HL-60/S4 (cell line): ENCODE measurements around the gene ZBTB8A.
"Not testable (repeated sequence)": the region's sequence is repeated elsewhere in the genome, so short reads cannot be mapped to it uniquely, and the experiment has no call there.

Experiments
- in situ Hi-C: fragments of 300-500 bp; cut with MboI; formaldehyde crosslinking; loops from 2 replicates; pipeline ENCODE4 v1.14.3; 2022; ENCODE audit warnings: low sequenced_read_pairs

ZBTB8A gene

DNA sequence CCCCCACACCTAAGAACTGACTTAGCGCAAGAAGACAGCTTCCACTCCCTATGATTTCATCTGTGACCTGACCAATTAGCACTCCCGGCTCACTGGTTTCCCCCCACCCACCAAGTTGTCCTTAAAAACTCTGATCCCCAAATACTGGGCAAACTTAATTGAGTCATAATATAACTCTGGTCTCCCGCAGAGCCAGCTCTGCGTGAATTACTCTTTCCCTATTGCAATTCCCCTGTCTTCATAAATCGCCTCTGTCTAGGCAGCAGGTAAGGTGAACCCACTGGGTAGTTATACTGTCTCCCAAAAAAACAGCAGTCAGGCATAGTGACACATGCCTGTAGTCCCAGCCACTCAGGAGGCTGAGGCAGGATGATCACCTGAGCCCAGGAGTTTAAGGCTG lies 74.2 kb downstream of the ZBTB8A start:
- in situ Hi-C loops: no loop called here

DNA sequence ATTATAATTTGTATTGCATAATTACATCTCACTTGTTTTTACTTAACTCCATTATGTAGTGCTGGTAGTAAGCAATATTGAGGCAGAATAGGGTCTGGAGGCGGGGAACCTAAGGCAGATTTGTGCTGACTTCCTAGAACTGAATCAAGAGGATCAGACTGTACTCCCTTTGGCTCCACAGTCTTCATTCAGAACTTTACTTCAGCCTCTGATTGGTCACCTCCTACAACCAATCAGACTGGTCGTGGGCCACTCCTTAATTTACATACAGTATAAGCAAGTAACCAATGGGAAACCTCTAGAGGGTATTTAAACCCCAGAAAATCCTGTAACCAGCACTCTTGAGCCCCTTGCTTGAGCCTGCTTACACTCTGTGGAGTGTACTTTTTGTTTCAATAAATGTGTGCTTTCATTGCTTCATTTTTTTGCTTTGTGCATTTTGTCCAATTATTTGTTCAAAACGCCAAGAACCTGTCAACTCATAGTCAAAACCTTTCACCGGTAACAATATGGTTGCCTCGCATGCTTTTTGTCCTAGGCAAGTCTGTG lies 79.5 kb downstream of the ZBTB8A start:
- in situ Hi-C loops: no loop called here

GRCh38 chr1:32619701-32620485 lies 80.7 kb downstream of the ZBTB8A start:
- in situ Hi-C loops: no loop called here

GRCh38 chr1:32622205-32622604 lies 83.0 kb downstream of the ZBTB8A start:
- in situ Hi-C loops: no loop called here

- in situ Hi-C loops: no loop called here
Observed at GRCh38 chr1:32622806-32623681, 83.8 kb downstream of the ZBTB8A start.

DNA sequence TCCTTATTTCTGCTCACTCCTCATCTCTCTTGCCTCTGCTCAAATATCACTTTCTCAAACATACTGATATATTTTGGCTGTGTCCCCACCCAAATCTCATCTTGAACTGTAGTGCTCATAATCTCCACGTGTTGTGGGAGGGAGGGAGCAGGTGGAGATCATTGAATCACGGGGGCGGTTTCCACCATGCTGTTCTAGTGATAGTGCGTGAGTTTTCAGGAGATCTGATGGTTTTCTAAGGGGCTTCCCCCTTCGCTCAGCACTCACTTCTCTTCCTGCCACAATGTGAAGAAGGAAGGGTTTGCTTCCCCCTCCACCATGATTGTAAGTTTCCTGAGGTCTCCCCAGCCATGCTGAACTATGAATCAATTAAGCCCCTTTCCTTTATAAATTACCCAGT lies 84.5 kb downstream of the ZBTB8A start:
- in situ Hi-C loops: no loop called here

DNA sequence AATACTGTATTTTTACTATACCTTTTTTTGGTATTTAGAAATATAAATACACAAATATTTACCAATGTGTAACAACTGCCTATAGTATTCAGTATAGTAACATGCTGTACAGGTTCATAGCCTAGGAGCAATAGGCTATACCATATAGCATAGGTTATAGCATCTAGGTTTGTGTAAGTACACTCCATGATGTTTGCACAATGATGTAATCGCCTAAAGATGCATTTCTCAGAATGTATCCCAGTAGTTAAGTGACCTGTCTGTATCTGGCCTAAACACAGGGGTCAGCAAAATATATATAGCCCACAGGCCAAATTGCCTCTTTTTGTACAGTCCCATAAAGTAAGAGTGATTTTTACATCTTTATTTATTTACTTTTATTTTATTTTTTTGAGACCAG lies 86.9 kb downstream of the ZBTB8A start:
- in situ Hi-C loops: no loop called here

DNA sequence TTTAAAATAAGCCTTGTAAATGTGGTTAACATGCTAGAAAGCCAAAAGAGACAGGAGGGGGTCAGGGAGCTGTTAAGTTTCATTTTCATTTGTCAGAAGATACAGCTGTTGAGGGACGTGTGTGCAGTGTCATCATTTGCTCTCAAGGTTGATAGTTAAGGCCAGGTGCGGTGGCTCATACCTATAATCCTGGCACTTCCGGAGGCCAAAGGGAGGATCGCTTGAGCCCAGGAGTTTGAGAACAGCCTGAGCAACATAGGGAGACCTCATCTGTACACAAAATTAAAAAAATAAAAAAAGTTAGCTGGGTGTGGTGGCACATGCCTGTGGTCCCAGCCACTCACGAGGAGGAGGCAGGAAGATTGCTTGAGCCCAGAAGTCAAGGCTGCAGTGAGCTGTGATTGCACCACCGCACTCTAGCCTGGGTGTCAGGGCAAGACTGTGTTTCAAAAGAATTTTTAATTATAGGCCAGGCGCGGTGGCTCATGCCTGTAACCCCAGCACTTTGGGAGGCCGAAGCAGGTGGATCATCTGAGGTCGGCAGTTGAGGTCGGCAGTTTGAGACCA lies 88.5 kb downstream of the ZBTB8A start:
- in situ Hi-C loops: no loop called here

DNA sequence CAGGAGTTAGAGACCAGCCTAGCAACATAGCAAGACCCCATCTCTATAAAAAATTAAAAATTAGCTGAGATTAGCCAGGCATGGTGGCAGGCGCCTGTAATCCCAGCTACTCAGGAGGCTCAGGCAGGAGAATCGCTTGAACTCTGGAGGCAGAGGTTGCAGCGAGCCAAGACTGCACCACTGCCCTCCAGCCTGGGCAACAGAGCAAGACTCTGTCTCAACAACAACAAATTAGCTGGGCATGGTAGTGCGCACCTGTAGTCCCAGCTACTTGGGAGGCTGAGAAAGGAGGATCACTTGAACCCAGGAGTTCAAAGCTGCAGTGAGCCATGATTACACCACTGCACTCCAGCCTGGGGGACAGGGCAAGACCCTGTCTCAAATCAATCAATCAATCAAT lies 90.9 kb downstream of the ZBTB8A start:
- in situ Hi-C loops: not testable (repeated sequence)

DNA sequence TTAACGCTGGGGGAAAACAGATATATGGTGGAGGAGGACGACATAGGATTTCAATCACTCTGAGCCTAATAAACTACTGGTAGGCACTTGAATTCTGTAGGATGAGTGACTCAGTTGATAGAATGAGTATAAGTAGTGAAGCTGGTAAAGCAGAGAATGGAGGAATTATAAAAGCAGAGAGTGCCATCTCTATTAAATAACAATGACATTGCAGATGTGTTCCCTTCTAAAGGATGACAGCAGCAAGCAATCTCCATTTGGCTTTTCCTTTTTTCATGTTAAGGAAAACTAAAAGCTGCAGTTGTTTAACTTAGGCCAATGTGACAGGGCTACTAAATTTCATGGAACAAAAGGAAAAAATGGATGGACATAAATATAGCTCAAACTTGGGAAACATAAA lies 93.6 kb downstream of the ZBTB8A start:
- in situ Hi-C loops: no loop called here

DNA sequence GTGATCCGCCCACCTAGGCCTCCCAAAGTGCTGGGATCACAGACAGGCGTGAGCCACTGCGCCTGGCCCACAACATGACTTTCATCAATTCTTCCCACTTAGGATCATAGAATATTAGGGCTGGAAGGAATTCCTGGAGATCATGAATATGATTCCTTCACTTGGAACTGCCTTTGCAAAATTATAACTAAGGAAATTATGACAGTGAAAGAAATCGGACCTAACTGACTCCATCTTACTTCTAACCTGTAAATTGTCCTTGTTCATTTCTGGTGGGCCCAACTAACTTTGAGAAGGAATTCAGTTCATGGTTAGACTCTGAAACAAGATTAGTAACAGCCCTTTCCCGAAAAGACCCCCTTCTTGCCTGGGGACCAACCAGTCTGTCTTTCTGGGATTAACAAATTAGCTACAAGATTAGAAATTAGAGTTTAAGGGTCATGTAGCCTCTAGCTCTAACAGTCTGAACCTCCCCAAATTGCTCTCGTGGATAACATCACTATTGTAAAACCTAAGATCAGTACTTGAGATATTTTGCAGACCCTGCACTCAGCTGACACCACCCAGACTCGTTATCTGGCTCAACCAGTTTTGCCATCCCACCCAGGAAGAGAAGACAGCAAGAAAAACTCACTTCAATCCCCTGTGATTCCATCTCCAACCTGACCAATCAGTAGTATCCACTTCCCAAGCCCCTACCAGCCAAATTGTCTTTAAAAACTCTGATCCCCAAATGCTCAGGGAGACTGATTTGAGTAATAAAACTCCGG lies 96.5 kb downstream of the ZBTB8A start:
- in situ Hi-C loops: no loop called here

GRCh38 chr1:32636914-32637645 lies 97.9 kb downstream of the ZBTB8A start:
- in situ Hi-C loops: no loop called here

DNA sequence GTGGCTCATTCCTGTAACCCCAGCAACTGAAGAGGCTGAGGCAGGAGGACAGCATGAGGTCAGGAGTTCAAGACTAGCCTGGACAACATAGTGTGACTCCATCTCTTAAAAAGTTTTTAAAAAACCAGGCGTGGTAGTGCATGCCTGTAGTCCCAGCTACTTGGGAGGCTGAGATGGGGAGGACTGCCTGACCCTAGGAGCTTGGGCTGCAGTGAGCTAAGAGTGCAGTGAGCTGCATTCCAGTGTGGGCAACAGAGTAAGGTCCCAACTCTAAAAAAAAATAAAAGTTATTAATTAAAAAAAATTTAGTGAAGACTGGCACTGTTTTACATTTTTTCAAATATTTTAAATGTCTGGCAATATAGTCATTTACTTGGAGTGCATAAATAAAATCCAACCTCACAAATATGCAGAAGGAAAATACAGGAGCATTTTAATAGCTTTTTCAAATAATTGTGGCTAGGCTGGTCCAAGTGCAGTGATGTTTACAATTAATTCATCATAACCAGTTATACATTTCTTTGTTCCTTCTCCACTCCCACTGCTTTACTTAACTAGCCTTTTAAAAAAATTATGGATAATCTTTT lies 100.4 kb downstream of the ZBTB8A start:
- in situ Hi-C loops: no loop called here

- in situ Hi-C loops: not testable (repeated sequence)
Observed at GRCh38 chr1:32642292-32642827, 103.1 kb downstream of the ZBTB8A start.

- in situ Hi-C loops: no loop called here
Observed at GRCh38 chr1:32644426-32644825, 105.2 kb downstream of the ZBTB8A start.

DNA sequence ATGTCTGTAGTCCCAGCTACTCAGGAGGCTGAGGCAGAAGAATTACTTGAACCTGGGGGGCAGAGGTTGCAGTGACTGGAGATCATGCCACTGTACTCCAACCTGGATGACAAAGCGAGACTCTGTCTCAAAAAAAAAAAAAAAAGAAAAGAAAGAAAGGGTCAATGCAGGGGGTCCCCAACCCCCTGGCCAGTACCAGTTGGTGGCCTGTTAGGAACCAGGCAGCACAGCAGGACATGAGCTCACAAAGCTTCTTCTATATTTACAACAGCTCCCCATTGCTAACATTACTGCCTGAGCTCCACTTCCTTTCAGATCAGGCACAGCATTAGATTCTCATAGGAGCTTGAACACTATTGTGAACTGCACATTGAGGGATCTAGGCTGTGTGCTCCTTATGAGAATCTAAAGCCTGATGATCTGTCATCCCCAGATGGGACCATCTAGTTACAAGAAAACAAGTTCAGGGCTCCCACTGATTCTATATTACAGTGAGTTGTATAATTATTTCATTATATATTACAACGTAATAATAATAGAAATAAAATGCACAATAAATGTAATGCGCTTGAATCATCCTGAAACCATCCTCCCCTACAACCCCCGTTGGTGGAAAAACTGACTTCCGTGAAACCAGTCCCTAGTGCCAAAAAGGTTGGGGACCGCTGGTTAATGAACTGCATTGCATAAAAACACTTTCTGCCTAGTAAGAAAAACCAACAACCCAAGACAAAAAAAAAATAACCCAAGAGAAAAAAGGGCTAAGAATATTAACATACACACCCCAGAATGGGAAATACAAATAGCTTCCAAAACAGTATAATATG lies 108.3 kb downstream of the ZBTB8A start:
- in situ Hi-C loops: no loop called here

DNA sequence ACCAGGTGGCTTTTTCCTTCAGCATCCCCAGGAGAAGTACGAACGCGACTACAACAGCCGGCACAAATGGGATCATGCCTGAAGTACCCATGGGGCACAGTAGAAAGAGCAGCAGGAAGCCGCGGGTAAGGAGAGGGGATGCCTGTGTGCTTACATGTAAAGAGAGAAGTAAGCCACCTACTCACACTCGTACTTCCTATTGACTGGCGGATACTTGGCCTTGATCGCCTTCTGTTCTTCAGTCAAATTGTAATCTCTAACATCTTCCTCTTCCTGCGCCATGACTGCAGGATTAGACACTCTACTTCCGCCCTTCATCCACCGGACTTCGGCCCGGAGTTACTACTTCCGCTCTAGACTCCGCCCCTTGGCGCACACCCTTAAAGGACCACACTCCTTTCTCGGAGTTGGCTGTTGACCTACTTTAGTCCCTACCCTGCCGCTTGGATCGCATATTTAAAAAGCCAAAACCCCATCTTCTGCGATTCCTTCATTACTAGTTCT lies 111.1 kb downstream of the ZBTB8A start, which contains the start of gene ZBTB8OS:
ZBTB8OS (minus strand) TSS at position 303 of the 504 bp plus-strand sequence; CDS start at position 282, 21 bp downstream.
- in situ Hi-C loops: no loop called here

DNA sequence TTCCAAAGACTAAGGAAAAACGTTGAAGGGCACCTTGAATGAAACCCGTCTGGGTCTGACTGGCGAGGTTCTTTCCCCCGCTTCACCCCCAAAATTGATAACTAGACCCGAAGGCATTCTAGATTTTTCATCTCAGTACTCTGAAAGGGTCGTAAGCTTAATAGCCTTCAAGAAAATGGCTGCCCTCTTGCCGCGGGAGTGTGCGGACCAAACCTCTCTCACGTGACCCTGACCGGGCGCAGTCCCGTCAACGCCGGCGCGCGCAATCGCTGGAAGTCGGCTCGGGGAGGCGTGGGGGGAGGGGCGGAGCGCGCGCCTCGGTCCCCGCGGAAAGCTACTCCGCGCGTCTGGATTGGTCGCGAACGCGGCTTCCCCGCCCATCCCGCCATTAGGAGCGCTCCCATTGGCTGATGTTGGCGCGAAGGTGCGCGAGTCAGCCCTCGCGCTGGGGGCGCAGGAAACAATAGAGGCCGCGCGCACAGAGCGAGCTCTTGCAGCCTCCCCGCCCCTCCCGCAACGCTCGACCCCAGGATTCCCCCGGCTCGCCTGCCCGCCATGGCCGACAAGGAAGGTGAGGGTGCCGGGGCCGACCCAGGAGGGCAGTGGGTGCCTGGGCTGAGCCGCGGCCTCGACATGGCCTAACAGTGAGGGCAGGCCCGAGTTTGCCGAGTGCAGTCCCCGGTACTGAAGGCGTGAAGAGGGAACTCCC lies 111.7 kb downstream of the ZBTB8A start, which contains the start of gene RBBP4:
RBBP4 (plus strand) TSS at position 457 of the 709 bp plus-strand sequence; CDS start at position 556, 99 bp downstream.
- in situ Hi-C loops: no loop called here
